Measurements from ENCODE around the gene UBE3C. TPM values are rescaled to one million over a fixed set of nuclear protein-coding genes. Genes with fewer than 3 reads are reported as not detected.
"Not testable (repeated sequence)": the region's sequence is repeated elsewhere in the genome, so short reads cannot be mapped to it uniquely, and the experiment has no call there.

The UBE3C gene
- total RNA-seq, 4 donors from 2014 or later = 66.1 to 93.3 (median 85.5) TPM

DNA sequence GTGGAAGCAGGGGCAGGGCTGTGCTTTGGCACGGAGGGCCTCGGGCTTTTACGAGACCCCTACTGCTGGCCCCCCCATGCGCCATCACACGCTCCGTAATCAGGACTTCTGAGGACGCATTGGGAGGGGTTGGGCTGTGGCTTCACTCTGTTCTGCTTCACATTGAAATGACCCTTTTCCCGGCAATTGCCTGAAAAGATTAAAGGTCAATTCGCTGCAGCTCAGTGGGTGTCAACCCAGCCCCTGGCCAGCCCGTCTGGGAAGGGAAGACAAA is 41.7 kb upstream of the UBE3C start:
- Histone ChIP-seq H3K4me3 (no peak overlapping the region), H3K27ac (replicated peaks in 1 of 4) (no peak overlapping the region), H3K4me1 (no peaks in the 10 kb centered on the region), H3K27me3 (peaks cover 0 to 24% (median 0%) of the 10 kb centered on the region in 4 donors), H3K36me3 (no peaks in the 10 kb centered on the region), H3K9me3 (peaks cover 0 to 12% (median 3%) of the 10 kb centered on the region in 4 donors)
- TF ChIP-seq EP300 (IDR thresholded peaks at IDR 0.05) (no peak), POLR2A (IDR thresholded peaks at IDR 0.05; ENCODE audit: low read depth) (no peak), POLR2AphosphoS5 (IDR thresholded peaks at IDR 0.05) (no peak)
- TF ChIP-seq, protein P1, sequence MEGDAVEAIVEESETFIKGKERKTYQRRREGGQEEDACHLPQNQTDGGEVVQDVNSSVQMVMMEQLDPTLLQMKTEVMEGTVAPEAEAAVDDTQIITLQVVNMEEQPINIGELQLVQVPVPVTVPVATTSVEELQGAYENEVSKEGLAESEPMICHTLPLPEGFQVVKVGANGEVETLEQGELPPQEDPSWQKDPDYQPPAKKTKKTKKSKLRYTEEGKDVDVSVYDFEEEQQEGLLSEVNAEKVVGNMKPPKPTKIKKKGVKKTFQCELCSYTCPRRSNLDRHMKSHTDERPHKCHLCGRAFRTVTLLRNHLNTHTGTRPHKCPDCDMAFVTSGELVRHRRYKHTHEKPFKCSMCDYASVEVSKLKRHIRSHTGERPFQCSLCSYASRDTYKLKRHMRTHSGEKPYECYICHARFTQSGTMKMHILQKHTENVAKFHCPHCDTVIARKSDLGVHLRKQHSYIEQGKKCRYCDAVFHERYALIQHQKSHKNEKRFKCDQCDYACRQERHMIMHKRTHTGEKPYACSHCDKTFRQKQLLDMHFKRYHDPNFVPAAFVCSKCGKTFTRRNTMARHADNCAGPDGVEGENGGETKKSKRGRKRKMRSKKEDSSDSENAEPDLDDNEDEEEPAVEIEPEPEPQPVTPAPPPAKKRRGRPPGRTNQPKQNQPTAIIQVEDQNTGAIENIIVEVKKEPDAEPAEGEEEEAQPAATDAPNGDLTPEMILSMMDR (IDR thresholded peaks at IDR 0.05) = no peak
- DNase-seq (ENCODE audit: extremely low spot score) = no peak
- WGBS = 48% methylated on average over 10 of the region's 10 CpGs
- intact Hi-C loops (cut with DNase I) = no loop called here

DNA sequence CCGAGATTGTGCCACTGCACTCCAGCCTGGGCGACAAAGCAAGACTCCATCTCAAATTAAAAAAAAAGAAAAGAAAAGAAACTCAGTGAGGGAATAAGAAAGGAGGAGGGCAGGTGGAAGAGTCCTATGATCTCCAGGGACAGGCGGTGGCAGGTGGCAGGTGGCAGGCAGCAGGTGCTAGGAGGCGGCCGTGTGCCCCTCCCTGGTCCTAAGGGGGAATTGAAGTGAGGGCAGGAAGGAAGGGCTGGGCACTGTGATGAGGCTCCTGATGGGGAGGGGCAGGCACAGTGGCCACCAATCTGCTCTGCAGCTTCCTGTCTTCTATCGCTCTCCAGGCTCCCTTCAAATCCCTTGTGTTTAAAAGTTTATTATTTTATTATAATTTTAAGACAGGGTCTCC is 41.2 kb upstream of the UBE3C start:
- Histone ChIP-seq H3K9me3 (peaks cover 0 to 12% (median 3%) of the 10 kb centered on the region in 4 donors), H3K4me1 (no peaks in the 10 kb centered on the region), H3K36me3 (no peaks in the 10 kb centered on the region), H3K27ac (replicated peaks in 1 of 4) (no peak overlapping the region), H3K27me3 (peaks cover 0 to 23% (median 0%) of the 10 kb centered on the region in 4 donors), H3K4me3 (no peak overlapping the region)
- intact Hi-C loops (cut with DNase I) = no loop called here
- DNase-seq (ENCODE audit: extremely low spot score) = no peak
- TF ChIP-seq, protein P1 (IDR thresholded peaks at IDR 0.05) = no peak
- TF ChIP-seq POLR2A (IDR thresholded peaks at IDR 0.05; ENCODE audit: low read depth) (no peak), POLR2AphosphoS5 (IDR thresholded peaks at IDR 0.05) (no peak), EP300 (IDR thresholded peaks at IDR 0.05) (no peak)
- WGBS = 72% methylated on average over 6 of the region's 6 CpGs

DNA sequence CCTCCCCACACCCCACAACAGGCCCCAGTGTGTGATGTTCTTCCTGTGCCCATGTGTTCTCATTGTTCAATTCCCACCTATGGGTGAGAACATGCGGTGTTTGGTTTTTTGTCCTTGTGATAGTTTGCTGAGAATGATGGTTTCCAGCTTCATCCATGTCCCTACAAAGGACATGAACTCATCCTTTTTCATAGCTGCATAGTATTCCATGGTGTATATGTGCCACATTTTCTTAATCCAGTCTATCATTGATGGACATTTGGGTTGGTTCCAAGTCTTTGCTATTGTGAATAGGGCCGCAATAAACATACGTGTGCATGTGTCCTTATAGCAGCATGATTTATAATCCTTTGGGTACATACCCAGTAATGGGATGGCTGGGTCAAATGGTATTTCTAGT is 38.7 kb upstream of the UBE3C start:
- H3K4me3 ChIP-seq; H3K27ac ChIP-seq (replicated peaks in 1 of 4); H3K36me3 ChIP-seq; DNase-seq (ENCODE audit: extremely low spot score); intact Hi-C loops (cut with DNase I); H3K9me3 ChIP-seq; H3K4me1 ChIP-seq: not testable (repeated sequence)
- 93% methylated on average over 2 of the region's 3 CpGs for WGBS
- peaks cover 0 to 19% (median 0%) of the 10 kb centered on the region in 4 donors for H3K27me3 ChIP-seq

DNA sequence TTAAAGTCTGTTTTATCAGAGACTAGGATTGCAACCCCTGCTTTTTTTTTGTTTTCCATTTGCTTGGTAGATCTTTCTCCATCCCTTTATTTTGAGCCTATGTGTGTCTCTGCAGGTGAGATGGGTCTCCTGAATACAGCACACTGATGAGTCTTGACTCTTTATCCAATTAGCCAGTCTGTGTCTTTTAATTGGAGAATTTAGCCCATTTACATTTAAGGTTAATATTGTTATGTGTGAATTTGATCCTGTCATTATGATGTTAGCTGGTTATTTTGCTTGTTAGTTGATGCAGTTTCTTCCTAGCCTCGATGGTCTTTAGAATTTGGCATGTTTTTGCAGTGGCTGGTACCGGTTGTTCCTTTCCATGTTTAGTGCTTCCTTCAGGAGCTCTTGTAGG is 35.1 kb upstream of the UBE3C start:
- Histone ChIP-seq H3K27me3 (peaks cover 0 to 19% (median 0%) of the 10 kb centered on the region in 4 donors), H3K9me3 (peaks cover 0 to 18% (median 2%) of the 10 kb centered on the region in 4 donors)
- H3K4me1 ChIP-seq; intact Hi-C loops (cut with DNase I); H3K4me3 ChIP-seq; H3K36me3 ChIP-seq; H3K27ac ChIP-seq (replicated peaks in 1 of 4); DNase-seq (ENCODE audit: extremely low spot score): not testable (repeated sequence)
- WGBS = 90% methylated on average over 2 of the region's 2 CpGs

DNA sequence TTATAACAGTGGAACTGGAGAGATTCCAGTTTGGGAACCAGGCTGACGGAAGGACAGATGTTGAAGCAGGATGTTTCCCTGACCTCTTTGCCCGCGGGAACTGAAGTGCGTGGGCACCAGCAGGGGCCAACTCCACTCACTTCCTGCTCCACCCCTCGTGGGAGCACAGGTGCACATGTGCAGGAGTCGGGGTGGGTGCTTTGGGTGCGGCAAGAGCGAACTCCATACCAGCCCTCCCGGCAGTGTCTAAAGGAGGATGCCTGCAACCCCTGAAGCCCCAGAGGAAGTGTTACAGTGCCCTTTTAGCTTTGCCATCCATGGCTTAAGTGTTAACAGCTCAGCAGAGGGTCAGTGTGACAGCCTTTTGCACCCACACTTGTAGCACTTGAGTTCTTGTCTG is 27.4 kb upstream of the UBE3C start:
- Histone ChIP-seq H3K27me3 (peaks cover 0 to 38% (median 0%) of the 10 kb centered on the region in 4 donors), H3K4me3 (no peak overlapping the region), H3K4me1 (no peaks in the 10 kb centered on the region), H3K27ac (replicated peaks in 1 of 4) (no peak overlapping the region), H3K36me3 (no peaks in the 10 kb centered on the region), H3K9me3 (peaks cover 0 to 17% (median 3%) of the 10 kb centered on the region in 4 donors)
- 72% methylated on average over 6 of the region's 9 CpGs for whole genome bisulfite sequencing
- intact Hi-C loops (cut with DNase I) = no loop called here
- DNase-seq (ENCODE audit: extremely low spot score) = no peak
- no peak for TF ChIP-seq EP300 (IDR thresholded peaks at IDR 0.05)
- no peak for TF ChIP-seq POLR2A (IDR thresholded peaks at IDR 0.05; ENCODE audit: low read depth)
- TF ChIP-seq POLR2AphosphoS5 (IDR thresholded peaks at IDR 0.05) = no peak

DNA sequence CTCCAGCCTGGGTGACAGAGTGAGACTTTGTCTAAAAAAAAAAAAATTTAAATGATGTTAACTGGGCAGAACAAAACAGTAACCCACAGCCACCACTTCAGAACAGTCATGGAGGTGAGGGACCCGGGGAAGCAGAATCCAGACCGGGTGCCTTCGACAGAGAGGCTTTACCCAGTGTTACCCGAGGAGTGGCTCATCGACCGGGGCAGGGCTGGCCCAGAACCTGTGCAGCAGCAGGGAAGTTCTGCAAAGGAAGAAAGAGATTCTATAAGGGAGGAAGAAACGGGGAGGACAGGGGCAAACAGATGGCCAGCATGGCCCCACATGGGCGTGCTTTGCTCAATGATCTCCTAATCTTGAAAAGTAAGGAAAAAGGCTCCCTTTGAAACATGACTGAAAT is 26.0 kb upstream of the UBE3C start:
- 92% methylated on average over 8 of the region's 8 CpGs for WGBS
- Histone ChIP-seq H3K27ac (replicated peaks in 1 of 4) (no peak overlapping the region), H3K27me3 (peaks cover 0 to 38% (median 0%) of the 10 kb centered on the region in 4 donors), H3K4me3 (no peak overlapping the region), H3K9me3 (peaks cover 0 to 21% (median 3%) of the 10 kb centered on the region in 4 donors), H3K4me1 (no peaks in the 10 kb centered on the region), H3K36me3 (no peaks in the 10 kb centered on the region)
- DNase-seq (ENCODE audit: extremely low spot score) = no peak
- intact Hi-C loops (cut with DNase I) = no loop called here
- TF ChIP-seq EP300 (IDR thresholded peaks at IDR 0.05) (no peak), POLR2AphosphoS5 (IDR thresholded peaks at IDR 0.05) (no peak), POLR2A (IDR thresholded peaks at IDR 0.05; ENCODE audit: low read depth) (no peak)
- TF ChIP-seq, protein P1 (IDR thresholded peaks at IDR 0.05) = no peak

All from esophagus muscularis mucosa (tissue), 4 donors.